Activated CD8-positive, alpha-beta memory T cell treated with anti-CD3 and anti-CD28 coated beads, Interleukin-2, amount 50 U/mL, for 48 hours (primary cell): Measurements from ENCODE around the gene COL4A1.

Experiments
- DNase-seq: peaks from one replicate; pipeline ENCODE4 v3.0.0-alpha.2; 2020

The COL4A1 gene

DNA sequence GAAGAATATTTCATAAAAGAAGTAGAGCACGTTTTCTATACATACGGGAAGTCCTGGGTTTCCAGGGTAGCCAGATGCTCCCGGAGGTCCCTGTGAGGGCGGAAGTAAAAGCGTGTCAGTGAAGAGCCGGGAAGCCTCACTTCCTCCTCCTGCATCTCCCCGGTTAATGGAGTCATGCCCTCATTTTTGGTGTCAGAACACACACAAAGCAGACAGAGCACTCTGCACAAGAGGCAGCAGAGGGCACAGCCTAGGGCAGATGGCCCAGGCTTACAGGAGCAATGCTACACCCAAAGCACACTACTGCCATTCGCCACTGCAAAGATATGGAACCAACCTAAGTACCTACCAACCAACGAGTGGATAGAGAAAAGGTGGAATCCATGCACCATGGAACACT, 94.4 kb downstream of the COL4A1 start:
- peak; percentile 1 for DNase-seq

GRCh38 chr13:110211735-110212134, 95.2 kb downstream of the COL4A1 start:
- peak; percentile 17 for DNase-seq

GRCh38 chr13:110211046-110211445, 95.9 kb downstream of the COL4A1 start:
- DNase-seq, result peak; percentile 23

DNA sequence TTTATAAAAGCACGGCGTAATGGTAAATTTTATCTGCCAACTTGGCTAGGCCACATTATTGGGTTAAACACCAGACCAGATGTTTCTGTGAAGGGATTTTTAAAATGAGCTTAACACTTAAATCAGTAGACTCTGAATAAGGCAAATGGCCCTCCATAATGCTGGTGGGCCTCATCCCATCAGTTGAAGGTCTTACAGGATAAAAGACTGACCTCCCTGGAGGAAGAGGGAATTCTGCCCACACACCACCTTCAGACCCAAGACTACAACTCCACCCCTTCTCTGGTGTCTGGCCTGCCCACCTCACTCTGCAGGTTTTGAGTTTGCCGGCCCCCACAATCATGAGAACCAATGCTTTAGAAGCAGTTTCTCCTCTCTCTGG, 96.4 kb downstream of the COL4A1 start:
- peak; percentile 26 for DNase-seq

DNA sequence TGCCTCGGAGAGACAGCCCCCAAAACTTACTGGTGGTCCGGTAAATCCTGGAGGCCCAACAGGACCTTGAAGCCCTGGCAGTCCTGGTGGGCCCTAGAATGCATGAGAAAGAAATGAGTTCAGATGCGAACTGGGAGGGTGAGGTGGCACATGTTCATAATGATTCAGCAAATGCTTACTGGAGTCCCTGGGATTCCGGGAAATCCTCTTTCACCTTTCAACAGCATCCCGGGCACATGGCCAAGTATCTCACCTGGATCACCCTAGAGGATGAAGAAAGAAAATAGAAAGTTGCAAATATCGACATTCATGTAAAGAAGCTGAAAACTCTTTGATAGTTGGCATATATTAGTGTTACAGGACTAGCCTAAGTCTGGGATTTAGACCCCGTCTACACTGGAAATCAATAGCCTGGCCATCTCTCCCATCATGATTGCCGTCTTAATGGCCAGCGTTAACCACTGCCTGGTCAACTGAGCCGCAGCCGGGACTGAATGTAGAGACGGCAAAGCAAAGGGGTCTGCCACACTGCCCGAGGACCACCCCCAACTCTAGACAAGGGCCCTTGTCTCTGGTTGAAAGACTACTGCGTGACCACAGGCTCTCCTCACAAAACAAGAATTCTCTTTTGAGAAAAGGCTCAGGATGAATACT, 96.9 kb downstream of the COL4A1 start:
- DNase-seq, result peak; percentile 8

DNA sequence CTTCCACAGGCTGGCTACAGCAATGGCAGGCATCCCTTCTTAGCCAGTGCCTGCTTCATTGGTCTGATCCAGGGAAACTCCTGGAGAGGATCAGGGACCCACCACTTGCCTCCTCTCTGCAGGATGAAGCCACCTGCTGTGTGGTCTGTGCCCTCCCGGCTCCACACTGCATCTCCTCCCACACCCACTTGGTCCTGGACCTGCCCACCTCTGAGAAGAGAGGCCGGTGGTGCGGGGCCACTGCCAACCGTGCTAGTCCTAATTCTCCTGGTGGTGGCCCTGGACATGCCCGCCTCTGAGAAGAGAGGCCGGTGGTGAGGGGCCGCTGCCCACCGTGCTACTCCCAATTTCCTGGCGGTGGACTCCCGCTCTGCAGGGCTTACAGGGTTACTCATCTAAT, 98.8 kb downstream of the COL4A1 start:
- peak; percentile 12 for DNase-seq

GRCh38 chr13:110206996-110207395, 100.0 kb downstream of the COL4A1 start:
- peak; percentile 1 for DNase-seq

DNA sequence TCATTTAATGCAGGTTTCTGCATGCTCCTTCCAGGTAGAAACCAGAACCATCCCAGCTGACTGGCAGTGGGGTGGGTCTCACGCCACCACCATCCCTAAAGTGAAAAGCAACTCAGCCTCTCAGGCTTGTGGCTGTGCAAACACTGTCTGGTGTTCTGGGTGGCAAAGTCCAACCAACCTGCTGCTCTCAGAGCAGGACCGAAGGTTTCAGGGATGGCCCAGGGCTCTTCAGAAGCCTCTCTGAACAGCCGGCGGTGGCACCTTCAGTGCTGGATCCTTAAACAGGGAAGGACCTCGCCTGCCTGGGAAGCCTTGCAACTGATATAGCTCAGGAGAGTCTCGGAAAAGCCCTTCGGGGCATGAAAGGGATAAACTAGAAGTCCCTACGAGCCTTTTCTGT, 100.8 kb downstream of the COL4A1 start:
- DNase-seq, result peak; percentile 23

- DNase-seq, result peak; percentile 4
These were observed 105.8 kb downstream of the COL4A1 start for GRCh38 chr13:110201114-110201513.

GRCh38 chr13:110200276-110200870, 106.6 kb downstream of the COL4A1 start:
- DNase-seq, result peak; percentile 13

GRCh38 chr13:110199046-110199831, 107.7 kb downstream of the COL4A1 start:
- DNase-seq, result no peak

DNA sequence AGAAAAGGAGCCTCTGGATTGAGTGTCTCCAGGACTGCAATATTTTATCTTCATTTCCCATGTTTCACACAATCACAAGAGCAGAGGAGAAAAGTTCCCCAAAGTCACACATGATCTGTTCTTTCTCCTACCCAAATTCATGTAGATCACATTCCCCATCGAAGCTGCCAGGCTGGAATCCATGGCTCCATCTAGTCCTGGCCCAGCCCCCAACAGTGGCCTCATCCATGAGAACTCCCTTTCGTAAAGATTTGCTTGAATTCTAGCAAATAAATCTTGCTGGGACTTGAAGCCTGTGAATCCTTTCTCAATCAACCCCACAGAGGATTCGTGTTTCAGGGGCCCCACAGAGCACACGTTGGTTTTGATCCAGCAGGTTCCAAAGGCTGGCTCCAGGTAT, 109.5 kb downstream of the COL4A1 start:
- no peak for DNase-seq

DNA sequence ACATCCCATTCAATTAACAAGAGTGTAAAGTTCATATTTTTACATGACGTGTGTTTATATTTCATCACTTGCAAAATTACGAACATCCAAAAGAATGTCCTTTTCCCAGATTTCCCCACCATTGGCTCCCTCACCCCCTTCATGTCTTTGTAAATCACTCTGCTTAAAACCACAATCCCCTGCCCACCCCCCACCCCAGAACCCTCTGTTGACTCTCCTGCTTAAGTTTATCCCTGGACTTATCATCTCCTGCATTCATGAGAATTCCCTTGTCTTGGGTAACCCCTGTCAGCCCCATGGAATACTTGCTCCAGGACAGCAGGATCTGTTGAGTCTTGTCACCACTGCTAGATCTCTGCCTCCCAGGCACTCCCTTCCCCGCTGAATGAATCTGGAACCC, 109.9 kb downstream of the COL4A1 start:
- DNase-seq, result no peak

- DNase-seq, result no peak
These were observed 111.1 kb downstream of the COL4A1 start for GRCh38 chr13:110195547-110196485.

DNA sequence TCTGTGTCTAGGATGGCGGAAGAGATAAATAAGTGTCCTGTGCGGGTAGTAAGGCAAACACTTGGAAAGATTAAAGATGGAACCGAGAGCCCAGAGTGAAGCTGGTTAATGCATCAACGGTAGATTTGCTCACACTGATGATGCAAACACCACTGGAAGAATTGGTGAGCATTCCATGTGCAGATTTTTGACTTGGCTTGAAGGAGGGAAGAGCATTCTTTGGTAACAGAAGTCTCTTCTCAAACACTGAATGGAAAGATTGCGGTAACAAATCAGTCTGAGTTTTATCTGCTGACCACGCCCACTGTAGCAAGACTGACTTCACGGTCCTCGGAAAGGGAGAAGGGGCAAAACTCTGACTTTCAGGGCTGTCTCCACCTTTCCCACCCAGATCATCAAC, 112.5 kb downstream of the COL4A1 start:
- DNase-seq, result no peak

DNA sequence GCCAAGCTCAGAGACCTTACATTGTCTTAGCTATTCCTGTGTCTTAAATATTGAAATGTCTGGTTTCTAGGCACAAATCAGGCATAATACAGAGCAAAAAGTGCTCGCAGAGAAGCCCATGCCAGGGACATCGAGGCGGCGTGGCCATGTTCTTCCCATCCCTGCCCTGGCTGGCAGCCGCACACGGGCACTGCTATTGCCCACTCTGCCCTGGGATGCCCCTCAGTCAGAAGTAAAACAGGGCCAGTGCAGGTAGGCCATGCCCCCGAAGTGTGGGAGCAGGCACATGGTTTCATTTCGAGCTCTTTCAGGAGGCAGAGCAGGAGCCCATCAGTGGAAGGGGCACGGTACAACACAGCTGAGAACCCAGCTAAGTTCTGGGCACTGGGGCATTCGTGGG, 113.5 kb downstream of the COL4A1 start:
- DNase-seq, result no peak

DNA sequence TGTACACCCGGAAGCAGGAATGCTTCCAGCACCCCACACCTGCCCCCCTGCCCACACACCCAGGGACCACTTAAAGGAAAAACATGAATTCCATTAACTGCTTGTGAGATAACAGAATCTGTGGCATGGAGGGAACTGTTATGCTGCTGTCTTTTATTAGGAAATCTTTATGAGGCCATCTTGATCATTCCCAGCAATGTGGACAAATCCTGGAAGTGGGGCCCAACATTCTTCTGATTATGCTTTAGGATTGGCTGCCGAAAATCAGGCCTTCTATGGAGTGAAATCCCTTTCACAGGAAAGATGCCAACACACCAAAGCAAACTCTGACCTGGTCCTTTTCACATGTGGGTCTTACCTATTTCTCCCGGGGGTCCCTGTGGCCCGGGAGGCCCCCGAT, 114.5 kb downstream of the COL4A1 start:
- DNase-seq, result no peak

DNA sequence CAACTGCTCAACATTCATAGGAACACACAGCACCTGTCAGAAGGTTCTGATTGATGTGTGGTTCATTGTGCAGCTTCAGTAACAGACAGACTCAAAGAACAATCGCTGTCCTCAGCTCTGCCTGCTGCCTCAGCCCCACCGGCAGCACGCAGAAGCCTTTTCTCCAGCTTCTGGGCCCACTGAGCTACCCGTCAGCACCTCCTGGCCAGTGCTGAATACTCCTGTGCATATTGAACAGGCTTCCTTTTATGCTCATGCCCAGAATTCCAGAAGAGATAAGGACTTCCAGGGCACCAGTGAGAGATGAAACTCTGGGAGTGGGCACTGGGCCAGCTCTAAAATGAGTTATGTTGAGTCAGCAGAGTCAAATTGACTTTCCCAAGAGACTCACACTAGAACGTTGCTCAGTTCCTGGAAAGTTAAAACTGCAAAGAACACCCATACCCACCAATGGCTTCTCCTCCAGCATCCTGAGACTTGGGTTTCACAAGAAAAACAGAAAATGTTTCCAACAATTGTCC, 119.3 kb downstream of the COL4A1 start:
- no peak for DNase-seq

GRCh38 chr13:110186231-110186855, 120.6 kb downstream of the COL4A1 start:
- DNase-seq, result no peak

DNA sequence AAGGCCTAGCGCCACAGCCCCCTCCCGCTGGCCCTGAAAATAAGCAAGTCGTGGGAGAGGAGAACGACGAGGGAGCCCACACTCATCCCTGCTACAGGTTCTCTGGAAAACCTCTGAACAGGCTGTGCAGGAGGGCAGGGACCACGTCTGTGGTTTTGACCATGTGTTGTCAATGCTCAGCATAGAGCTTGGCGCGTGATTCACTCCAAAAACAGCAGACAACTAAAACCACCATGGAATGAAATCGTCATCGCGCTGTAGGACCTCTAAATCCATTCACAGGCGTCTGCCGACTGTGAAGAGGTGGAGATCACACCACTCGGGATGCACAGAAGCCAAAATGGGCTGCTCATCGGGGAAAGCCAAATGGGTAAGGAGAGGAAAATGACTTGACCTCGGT, 121.3 kb downstream of the COL4A1 start:
- DNase-seq, result no peak

- no peak for DNase-seq
These were observed 123.0 kb downstream of the COL4A1 start for GRCh38 chr13:110183910-110184309.

- no peak for DNase-seq
These were observed 124.5 kb downstream of the COL4A1 start for GRCh38 chr13:110182461-110182860.
